Right renal pelvis (tissue), 4 donors: ENCODE results near the gene SLC26A6. TPM values are rescaled to one million over a fixed set of nuclear protein-coding genes. Genes with fewer than 3 reads are reported as not detected.

Source experiments
- DNase-seq, 4 donors: peaks; one replicate each; pipeline ENCODE4 v3.0.0-alpha.2; 2013; ENCODE audit warnings: low read depth in 4 of 4, low spot score in 3 of 4, missing footprints in 1 of 4
- polyA plus RNA-seq, 4 donors: library from polyadenylated mRNA; unstranded; fragments of 120-200 nt; gene quantifications; one replicate each; pipeline ENCODE4 v1.2.1, GENCODE V29; 2013; ENCODE audit not compliant: insufficient read length in 4 of 4

Gene SLC26A6
- polyA plus RNA-seq, 4 donors = 20.7 to 30.9 (median 23.1) TPM

DNA sequence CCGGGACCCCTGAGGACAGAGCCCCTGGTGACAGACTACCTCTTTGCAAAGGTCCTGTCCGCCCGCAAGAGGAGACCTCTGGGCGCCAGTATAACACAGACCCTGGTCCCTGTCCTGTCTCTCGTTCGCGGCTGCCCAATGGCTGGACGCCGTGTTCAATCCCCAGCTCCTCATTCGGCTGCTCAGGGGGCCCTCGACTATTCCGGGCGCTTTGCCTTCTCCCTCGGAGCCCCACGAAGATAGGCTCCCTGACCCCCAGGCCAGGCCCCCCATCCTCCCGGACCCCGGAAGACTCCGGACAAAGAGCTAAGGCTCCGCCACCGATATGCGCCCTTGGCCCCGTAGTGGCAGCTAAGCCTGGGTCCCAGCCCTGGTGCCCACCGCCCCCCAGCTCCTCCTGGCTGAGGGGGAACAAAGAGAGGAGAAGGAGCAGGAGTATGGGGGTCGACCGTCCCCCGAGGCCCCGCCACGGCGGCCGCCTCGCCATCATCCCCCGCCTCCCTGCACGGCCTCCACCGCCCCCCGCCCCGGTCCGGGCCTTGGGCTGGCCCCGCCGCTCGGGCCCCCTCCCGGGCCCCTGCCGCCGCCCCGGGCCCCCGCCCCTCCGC, 27.0 kb upstream of the SLC26A6 start:
- DNase-seq = no peak

DNA sequence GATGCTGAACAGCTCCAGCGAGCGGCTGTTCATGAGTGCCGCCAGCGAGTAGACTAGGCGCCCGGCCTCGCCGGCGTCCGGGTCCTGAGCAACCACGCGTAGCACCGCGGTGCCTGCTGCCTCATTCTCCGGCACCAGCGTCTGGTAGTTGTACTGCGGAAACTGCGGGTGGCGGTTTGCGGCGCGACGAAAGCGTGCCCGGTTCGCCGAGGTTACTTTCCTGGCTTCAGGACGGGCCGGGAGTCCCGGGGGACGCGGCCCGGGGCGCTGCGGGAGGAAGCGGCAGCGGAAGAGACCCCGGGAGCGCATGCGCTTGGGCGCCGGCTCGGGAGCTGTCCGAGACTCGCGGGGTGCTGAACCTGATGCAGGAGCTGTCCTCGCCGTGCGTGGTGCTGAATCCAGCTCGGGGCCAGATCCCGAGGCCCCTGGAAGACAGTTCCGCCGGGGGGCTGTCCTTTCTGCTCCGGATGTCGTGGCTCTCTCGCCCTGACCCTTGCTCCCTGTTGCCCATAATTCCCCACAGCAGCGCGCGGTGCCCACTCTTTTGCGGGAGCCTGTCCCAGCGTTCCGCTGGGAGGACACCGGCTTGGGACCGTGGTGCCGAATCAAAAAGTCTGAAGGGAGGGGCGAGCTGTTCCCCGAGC, 26.4 kb upstream of the SLC26A6 start:
- peak in 2 of 4 donors; percentile 49 to 69 for DNase-seq

DNA sequence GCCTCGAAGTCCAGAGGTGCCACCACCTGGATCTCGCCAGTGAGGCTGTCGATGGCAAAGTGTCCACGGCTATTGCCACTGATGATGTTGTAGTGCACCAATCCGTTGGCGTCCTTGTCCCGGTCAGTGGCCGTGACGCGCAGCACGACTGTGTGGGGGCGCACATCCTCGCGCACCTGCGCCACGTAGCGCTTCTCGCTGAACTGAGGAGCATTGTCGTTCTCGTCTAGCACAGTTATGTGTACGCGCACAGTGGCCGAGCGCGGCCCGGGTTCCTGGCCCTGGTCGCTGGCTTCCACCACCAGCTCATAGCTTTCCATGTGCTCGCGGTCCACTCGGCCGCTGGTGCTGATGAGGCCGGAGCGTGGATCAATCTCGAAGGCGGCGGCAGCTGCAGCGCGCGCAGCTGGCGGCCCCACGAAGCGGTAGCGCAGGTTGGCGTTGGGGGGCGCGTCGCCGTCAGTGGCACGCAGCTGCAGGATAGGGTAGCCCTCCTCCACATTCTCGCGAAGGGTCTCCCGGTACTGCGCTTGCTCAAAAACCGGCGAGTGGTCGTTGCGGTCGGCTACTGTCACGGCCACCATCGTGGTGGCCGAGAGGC, 25.6 kb upstream of the SLC26A6 start:
- DNase-seq = no peak

DNA sequence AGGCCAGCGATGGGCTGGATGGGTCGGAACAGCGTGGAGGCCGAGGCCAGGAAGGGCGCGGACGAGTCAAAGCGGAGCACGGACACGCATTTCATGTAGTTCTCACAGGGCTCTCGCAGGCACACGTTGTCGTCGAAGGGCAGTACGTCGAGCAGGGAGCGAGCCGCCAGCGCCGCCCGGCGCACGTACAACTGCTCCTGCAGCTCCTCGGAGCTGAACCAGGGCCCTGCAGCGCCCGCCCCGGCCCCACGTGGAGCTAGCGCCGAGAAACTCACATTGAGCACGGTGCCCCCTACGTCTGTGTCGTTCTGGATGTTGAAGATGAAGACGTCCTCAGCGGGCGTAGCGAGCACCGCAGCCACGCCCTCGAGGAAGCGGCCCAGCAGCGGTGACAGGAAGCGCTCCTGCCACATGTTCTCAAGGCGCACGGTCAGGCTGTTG, 21.6 kb upstream of the SLC26A6 start:
- no peak for DNase-seq

DNA sequence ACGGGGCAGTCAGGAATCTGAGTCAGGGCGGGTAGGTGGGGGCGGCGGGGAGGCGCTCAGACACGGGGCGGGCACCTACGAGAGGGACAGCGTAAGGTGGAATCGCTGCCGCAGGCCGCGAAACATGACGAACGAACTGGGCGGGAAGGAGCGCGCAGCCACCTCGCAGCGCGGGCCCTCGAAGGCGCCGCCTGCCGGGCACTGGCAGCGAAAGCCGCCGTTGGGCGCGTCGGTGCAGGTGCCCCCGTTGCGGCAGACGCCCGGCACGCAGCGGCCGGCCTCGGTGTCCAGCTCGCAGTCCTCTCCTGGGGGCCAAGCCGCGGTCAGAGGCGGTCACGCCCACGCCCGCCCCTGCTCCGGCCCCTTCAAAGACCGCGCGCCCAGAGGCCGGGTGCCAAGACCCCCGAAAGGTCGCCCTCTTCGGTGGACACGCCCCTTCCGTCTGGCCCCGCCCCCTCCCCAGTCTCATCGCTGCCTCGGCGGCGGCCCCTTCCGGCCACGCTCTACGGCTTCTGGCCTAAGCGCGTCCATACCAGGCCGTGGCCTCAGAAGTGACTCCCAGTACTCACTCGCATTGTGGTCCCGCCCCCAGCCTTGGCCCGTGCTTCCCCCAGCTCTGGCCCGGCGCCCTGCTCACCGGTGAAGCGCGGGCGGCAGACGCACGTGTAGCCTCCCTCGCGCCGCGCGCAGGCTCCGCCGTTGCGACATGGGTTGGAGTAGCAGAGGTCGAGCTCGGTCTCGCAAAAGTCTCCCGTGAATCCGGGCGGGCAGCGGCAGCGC, 21.0 kb upstream of the SLC26A6 start:
- DNase-seq = peak in 2 of 4 donors; percentile 61 to 66

DNA sequence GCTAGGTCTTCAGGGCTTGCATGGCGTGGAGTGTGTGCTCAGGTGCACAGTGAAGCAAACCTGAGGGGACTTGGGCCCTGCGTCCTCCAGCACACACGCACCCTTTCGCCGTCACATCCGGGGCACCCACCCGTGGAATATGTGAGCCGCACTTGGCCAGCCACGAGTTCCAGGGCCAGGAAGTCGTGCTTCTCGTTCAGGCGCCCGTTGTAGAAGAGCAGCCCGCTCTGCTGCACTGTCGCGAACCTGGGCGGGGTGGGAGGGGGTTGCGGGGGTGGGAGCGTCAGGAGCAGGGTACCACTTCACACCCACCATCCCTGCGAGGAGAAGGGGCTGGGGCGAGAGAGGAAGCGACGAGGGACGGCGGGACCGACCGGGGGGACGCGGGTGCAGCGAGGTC, 20.3 kb upstream of the SLC26A6 start:
- DNase-seq = no peak

DNA sequence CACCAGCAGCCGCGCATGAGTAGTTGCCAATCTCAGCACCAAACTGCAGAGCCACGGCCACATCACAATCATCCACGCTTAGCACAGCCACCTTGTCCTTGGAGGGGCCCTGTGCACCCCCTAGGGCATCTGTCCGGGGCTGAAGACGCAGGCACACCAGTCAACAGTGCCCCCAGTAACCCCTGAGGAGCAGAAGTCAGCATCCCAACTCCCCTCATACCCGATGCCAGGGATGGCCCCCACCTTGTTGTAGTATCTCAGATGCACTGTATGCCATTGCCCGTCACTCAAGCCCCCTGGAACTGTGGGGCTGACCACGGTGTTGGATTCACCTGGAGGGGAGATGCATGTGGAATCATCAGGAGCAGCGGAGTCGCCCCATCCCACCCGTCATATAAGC, 19.8 kb upstream of the SLC26A6 start:
- no peak for DNase-seq

DNA sequence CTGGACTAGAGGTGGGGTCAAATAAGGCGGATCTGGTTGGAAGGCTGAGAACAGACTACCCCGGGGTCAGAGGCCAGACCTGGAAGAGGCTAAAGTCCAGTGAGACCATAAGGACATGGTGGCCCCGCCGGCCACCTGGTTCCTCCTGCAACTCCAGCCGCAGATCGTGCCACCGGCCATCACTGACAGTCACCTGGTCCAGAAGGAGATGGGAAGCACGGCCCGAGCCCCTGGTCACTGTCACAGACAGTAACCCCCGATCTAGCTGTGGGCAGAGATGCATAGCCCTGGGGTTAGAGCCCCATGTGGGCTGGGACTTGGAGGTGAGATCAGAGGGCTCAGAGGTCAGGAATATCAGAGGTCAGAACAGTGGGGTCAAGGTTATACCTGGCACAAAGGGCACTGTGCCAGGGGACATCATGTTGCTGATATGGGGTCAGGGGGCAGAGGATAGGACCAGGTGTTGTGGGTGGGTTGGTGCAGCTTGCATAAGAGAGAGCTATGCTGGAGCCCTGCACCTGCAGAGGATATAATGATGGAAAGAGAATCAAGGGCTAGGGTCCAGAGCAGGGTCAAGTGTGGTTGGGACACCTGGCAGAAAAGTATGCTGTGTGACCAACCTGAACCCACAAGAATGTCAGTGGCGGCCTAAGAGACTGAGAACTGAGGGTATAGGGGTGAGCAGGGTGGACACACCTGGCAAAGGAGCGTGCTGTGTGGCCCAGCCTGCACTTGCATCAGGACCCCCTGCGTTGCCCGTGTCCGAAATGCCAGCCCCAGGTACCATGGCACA, 17.9 kb upstream of the SLC26A6 start:
- no peak for DNase-seq

DNA sequence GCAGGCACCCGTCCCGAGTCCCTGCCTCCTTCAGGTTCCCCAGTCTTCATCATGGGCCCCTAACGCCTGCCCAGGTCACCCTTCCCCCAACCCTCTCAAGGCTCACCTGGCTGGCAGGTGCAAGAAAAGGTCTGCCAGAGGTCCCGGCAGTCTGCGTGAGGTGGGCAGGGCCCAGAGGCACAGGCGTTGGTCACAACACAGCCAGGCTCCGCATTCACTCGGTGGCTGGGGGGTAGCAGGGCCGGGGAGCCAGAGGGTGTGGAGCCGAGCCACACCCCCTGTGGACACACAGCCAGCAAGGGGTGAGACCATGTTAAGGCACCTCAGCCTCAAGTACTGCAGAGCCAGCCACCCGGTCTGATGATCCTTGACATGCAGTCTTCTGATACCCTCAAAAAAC, 16.5 kb upstream of the SLC26A6 start:
- DNase-seq = no peak

DNA sequence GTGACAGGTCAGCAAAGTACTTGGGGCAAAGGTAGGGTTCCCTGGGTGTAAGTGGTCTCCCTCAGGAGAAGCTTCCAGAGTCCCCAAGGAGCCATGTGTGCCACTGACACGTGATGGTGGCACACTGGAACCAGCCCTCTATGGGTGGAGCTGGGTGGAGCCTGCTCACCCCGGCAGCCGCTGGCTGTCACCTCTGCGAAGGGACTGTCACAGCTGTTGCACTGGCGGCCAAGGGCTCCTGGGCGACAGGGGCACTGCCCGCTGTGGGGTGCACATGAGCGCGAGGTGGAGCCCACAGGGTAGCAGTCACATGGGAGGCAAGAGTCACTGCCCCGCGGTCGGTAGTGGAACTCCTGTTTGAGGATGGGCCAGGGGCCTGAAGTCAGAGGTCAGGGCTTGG, 15.5 kb upstream of the SLC26A6 start:
- no peak for DNase-seq

DNA sequence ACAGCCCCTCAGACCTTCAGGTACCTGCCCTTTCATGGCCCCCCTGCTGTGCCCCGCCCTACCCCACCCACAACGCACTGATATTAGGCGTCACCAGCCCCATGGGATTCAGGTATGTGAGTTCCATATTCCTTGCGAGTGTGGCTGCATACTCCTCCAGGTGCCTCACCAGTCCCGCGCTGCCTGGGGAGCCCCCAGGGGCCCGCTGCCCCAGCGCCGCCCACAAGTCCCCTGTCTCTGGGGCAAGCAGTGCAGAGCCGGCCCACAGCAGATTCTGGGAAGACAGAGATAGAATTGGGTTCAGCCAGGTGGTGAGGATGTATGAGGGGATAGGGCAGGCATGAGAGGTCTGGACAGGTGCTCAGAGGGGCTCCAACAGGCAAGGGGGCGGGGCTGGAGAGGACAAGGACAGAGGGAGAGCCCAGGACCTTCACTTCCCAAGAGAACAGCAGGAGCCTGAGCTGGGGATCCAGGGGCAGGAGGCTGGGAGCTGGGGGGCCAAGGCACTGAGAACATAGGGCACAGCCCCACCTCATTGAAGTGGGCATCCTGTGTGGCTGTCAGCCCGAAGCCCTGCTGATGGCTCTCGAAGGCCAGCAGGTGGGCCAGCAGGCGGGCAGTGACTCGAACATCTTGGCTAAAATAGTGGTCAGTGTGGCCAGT, 13.1 kb upstream of the SLC26A6 start:
- no peak for DNase-seq

DNA sequence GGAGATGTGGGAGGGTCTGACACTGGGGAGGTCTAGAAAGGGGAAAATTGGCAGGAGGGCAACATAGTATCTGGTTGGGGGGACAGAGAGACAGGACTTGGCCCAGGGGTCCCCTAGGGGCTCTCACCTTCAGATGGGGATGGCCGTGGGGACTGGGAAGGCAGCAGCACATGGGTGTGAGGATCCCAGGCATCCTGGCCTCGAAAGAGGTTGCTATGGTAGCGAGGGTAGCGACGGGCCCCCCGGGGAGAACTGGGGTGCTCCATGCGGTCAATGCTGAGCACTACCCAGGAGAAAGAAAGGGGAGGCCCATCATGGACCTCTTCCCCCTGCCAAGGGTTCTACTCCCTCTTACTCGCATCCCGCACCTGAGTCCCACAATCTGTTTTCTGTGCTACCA, 12.5 kb upstream of the SLC26A6 start:
- no peak for DNase-seq

DNA sequence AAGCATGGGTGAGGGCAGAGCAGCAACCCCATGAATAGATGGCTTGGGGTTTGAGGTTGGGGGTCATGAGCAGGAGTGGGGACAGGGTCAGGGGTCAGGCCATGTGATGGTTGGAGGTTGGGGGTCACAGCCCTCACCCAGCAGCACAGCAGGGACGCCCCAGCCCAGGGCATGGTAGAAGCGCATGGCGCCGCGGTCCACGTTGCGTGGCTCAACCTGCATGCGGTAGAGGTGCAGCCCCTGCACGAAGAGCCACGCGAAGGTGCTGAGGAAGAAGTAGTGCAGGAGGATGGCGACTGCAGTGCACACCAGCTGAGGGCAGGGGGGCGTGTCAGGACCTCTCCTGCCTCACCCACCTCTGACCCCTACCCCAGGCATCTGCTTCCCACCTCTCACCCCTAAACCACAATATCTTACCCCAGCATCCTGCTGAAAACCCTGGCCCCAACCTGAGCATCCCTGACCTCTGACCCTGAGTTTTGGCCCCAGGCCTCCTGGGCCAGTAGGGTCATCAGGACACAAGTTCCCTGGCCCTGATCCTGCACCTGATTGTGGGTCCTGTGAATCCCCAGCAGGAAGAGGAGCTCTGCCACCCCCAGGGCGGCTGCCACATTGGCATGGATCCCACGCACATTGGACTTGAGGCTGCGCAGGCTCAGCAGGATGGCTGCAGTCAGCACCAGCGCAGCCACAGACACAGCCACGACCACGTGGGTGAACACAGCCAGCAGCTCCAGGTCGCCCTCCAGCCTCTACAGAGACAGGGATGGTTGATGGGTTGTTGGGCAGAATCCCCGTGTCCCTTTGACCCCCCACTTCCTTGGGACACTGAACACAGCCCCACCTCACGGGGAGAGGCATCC, 9.9 kb upstream of the SLC26A6 start:
- DNase-seq = no peak

DNA sequence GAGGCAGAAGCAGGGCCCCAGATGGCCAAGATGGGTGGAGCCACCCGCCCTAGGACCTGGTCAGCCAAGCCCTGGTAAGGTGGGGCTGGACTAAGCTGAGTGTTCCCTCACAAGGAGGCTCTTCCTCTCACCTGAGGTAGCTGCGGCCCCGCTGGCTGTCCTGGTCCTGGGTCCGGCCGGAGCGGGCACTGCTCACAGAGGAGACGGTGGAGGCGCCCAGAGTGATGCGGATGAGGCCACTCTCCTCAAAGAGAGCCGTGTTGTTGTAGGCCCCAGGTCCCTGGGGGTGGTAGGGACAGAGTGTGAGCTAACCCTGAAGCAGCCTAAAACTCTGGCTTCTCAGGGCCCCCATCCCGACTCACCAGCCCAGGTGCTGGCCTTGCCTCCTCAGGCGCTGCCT, 7.3 kb upstream of the SLC26A6 start:
- DNase-seq = no peak

DNA sequence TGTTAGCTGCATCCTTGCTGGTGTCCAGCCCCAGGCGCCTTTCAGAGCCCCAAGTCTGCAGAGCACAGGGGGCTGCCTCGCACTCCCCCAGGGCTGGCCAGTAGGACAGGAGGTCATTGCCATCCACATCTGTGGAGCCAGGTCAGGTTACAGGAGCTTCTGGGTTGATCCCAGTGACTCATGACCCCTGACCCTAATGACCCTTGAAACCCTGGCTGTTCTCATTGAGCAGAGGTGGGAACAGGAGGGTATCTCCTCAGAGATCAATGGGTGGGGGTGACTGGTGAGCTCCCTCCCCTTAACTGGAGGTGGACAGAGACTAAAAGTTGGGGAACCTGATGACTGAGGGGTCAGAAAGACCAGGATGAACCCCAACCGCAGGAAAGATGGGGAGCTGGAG, 6.1 kb upstream of the SLC26A6 start:
- DNase-seq = no peak

DNA sequence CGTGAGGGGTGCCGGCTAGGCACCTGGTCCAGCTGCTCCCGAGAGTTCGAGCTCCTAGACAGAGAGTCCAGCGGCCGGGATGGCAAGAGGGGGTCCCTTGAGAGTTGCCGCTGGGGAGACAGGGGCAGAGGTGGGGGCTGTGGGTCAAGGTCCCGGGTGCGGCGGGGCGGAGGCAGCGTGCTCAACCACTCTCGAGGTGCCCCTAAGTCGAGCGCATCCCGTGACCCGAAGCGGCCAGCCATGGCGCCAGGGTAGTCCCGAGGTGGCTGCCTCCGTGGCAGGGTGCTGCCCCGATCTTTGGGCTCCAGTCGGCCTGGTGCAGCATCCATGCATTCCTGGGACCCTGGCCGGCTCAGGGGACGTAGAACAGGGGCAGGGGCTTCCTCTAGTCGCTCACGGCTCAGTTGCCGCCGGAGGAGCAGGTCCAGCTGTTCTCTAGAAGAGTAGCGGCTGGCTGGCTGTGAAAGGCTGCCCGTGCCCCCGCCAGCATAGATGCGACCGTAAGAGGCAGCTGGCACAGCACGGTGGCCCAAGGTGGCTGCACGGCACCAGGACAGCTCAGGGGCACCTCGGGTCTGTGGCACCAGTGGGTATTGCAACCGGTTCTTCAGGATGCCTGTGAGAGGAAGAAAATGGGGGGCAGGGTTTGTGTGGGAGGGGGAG, 4.8 kb upstream of the SLC26A6 start:
- DNase-seq = no peak

DNA sequence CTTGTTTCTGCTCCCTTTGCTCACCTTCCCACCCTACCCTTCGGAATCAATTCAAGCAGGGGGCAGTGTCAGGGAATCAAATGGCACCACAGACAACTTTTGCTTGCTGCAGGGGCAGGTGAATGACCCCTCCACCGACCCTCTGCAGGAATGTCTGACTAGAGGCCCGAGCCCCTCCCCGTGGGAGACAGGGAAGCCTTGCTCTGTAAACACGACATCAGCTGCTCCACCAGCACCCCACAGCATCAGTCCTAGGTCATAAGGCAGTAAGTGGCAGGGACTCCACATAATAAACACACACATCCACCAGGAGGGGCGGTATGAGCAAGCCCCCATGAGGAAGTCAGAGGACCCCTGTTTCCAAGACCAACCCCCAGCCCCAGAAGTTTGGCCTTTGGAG, 2.0 kb upstream of the SLC26A6 start:
- no peak for DNase-seq

DNA sequence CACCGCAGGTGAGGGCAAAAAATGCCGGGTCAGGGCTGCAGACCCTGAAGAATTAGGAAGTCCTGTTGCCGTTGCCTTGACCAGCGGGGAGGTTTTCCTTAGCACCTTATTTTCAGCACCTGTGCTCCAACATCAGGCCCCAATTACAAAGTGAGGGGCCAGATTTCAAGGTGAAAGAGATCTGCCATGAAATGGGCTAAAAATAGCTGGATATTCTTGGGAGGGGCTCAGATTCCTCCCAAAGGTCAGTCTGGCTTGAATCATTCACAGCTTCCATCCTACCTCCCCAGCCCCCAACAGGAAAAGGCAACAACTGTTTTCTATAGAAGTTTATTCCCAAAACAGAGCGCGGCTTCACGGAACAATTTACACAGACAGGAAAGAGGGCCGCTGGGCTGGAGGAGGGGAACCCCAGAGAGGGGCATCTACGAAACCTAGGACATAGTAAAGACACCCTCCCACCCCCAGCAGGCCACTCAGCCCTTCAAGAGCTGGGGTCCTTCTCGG, 941 bp upstream of the SLC26A6 start:
- DNase-seq = no peak
